K562 (cell line): ENCODE data around the gene MBNL2. TPM values are rescaled to one million over a fixed set of nuclear protein-coding genes. Genes with fewer than 3 reads are reported as not detected.

ENCODE experiments used
- ATAC-seq: fragments of 200-7000 bp; cut with Tn5 transposase; 3 replicates; pipeline ENCODE4 v1.9.1; 2020; ENCODE audit warnings: moderate library complexity
- BruUV-seq: library from RNA; stranded (reverse); fragments of 400-500 nt; replicated peaks from 2 replicates; lab custom pipeline; 2021; lab: Mats Ljungman, UMichigan
- CTCF ChIA-PET: fragments of 300-600 bp; formaldehyde crosslinking; extraction: SDS; loops from one replicate; lab custom pipeline; 2021; ENCODE audit warnings: low intra/inter-chr PET ratio; lab: Yijun Ruan, JAX
- POLR2A ChIA-PET: fragments of 300-600, 350-650 bp; sonication (Branson Sonifier 250); formaldehyde crosslinking; extraction: SDS; loops from one replicate; lab custom pipeline; 2021; ENCODE audit warnings: antibody characterized with exemption, inconsistent platforms; lab: Yijun Ruan, JAX
- DNase-seq, 4 experiments: peaks; one replicate each; pipeline versions ENCODE4 v3.0.0 to v3.0.0-alpha.2; 2011 to 2018; ENCODE audit warnings: low spot score in 3 of 4, mixed read lengths in 3 of 4; ENCODE audit errors: extremely low read depth in 1 of 4
- FAIRE-seq: peaks from 2 replicates; lab custom pipeline; 2011; peaks lifted over from hg19 to GRCh38; lab: Jason Lieb, UNC
- H2AFZ ChIP-seq: 2 replicates; pipeline ENCODE4 v1.6.0; 2011; ENCODE audit warnings: low read depth, low read length, control low read depth, inconsistent platforms
- H3K27ac ChIP-seq: fragments of 200-600 bp; 3 replicates; pipeline ENCODE4 v1.8.0; 2011; ENCODE audit warnings: low read depth, mild to moderate bottlenecking, control low read depth, inconsistent platforms, low read length, moderate library complexity, mixed read lengths; ENCODE audit errors: extremely low read depth
- H3K27me3 ChIP-seq, 2 experiments: fragments of 300-600 bp in 1 of 2; 2 replicates in 1 of 2; 3 replicates in 1 of 2; pipeline versions ENCODE4 v1.6.0 to v1.8.0; 2011; ENCODE audit warnings: inconsistent platforms in 2 of 2, low read length in 2 of 2, mild to moderate bottlenecking in 1 of 2, mixed read lengths in 1 of 2, moderate library complexity in 1 of 2; ENCODE audit not compliant: control insufficient read depth in 2 of 2, insufficient read depth in 2 of 2
- H3K36me3 ChIP-seq: fragments of 300-600 bp; 3 replicates; pipeline ENCODE4 v1.8.0; 2011; ENCODE audit warnings: mild to moderate bottlenecking, low read length, inconsistent platforms; ENCODE audit not compliant: control insufficient read depth, insufficient read depth
- H3K4me1 ChIP-seq, 2 experiments: fragments of 200-600 bp in 1 of 2; replicated peaks in 1 of 2; 2 replicates in 1 of 2; 3 replicates in 1 of 2; pipeline versions ENCODE4 v1.5.1 to v1.8.0; 2011; ENCODE audit warnings: inconsistent platforms in 2 of 2, low read length in 2 of 2, mild to moderate bottlenecking in 1 of 2, mixed read lengths in 1 of 2, moderate library complexity in 1 of 2; ENCODE audit not compliant: control insufficient read depth in 2 of 2, insufficient read depth in 2 of 2
- H3K4me2 ChIP-seq: 2 replicates; pipeline ENCODE4 v1.6.1; 2011; ENCODE audit warnings: low read length, control low read depth, inconsistent platforms, mixed read lengths; ENCODE audit not compliant: insufficient read depth
- H3K4me3 ChIP-seq: fragments of 200-600 bp; sonication (generic), shearing (Covaris generic); 2 replicates; pipeline ENCODE4 v1.5.1; 2016; ENCODE audit warnings: control low read depth, inconsistent platforms
- H3K79me2 ChIP-seq: fragments of 200-600 bp; 3 replicates; pipeline ENCODE4 v1.8.0; 2011; ENCODE audit warnings: low read length, inconsistent platforms; ENCODE audit not compliant: control insufficient read depth, insufficient read depth
- H3K9ac ChIP-seq, 2 experiments: 2 replicates each; pipeline versions ENCODE4 v1.6.0 to v1.6.1; 2011; ENCODE audit warnings: low read depth in 2 of 2, low read length in 2 of 2, control low read depth in 1 of 2, inconsistent platforms in 1 of 2, mild to moderate bottlenecking in 1 of 2, mixed read lengths in 1 of 2; ENCODE audit not compliant: insufficient read depth in 1 of 2
- H3K9me1 ChIP-seq: one replicate; pipeline ENCODE4 v1.6.0; 2011; ENCODE audit warnings: inconsistent platforms, mild to moderate bottlenecking, low read length, moderate library complexity; ENCODE audit not compliant: control insufficient read depth, insufficient read depth
- H3K9me3 ChIP-seq: replicated peaks from 2 replicates; pipeline ENCODE4 v1.5.1; 2011; ENCODE audit warnings: low read depth, low read length, inconsistent platforms; ENCODE audit not compliant: control insufficient read depth, insufficient read depth
- H4K20me1 ChIP-seq: replicated peaks from 2 replicates; pipeline ENCODE4 v1.6.1; 2011; ENCODE audit warnings: low read length, inconsistent platforms, mixed read lengths; ENCODE audit not compliant: control insufficient read depth, insufficient read depth
- CC2D1A ChIP-seq: fragments of 450-650 bp; IDR thresholded peaks from 2 replicates; pipeline ENCODE4 v1.6.1; 2017; ENCODE audit warnings: mild to moderate bottlenecking
- CXXC5 ChIP-seq: fragments of 250-450 bp; sonication (Bioruptor Pico); IDR thresholded peaks from 2 replicates; pipeline ENCODE4 v1.8.0; 2022; ENCODE audit warnings: inconsistent platforms, mild to moderate bottlenecking, moderate library complexity
- DACH1 ChIP-seq: fragments of 450-650 bp; IDR thresholded peaks from 2 replicates; pipeline ENCODE4 v1.6.1; 2018; ENCODE audit not compliant: partially characterized antibody
- KDM1A ChIP-seq, 2 experiments: fragments of 450-650 bp; IDR thresholded peaks; 2 replicates each; pipeline ENCODE4 v1.6.1; 2016; ENCODE audit warnings: mild to moderate bottlenecking in 2 of 2
- MEIS2 ChIP-seq: fragments of 450-650 bp; IDR thresholded peaks from 2 replicates; pipeline ENCODE4 v1.6.1; 2014; ENCODE audit warnings: mild to moderate bottlenecking; ENCODE audit not compliant: partially characterized antibody
- NR2C1 ChIP-seq, 2 experiments: fragments of 450-650 bp; IDR thresholded peaks; 2 replicates each; pipeline ENCODE4 v1.6.1; 2017; ENCODE audit warnings: mild to moderate bottlenecking in 2 of 2, antibody characterized with exemption in 1 of 2, inconsistent platforms in 1 of 2, missing compliant biosample characterization in 1 of 2, missing genetic modification characterization in 1 of 2
- NR2C2 ChIP-seq, 2 experiments: fragments of 200-800 bp in 1 of 2; sonication (Bioruptor generic) in 1 of 2; sonication (generic) in 1 of 2; formaldehyde crosslinking in 1 of 2; IDR thresholded peaks; 2 replicates each; pipeline versions ENCODE4 v1.6.1 to v1.8.0; 2016 to 2022; ENCODE audit warnings: mild to moderate bottlenecking in 1 of 2, missing compliant biosample characterization in 1 of 2, missing genetic modification characterization in 1 of 2, missing genetic modification reagents in 1 of 2
- SREBF1 ChIP-seq: fragments of 150-350 bp; IDR thresholded peaks from 2 replicates; pipeline ENCODE4 v1.6.1; 2014; ENCODE audit warnings: antibody characterized with exemption, low read depth, low read length, borderline replicate concordance
- ZFP30 ChIP-seq: fragments of 250-450 bp; sonication (Bioruptor Pico); IDR thresholded peaks from 2 replicates; pipeline ENCODE4 v1.8.0; 2022; ENCODE audit warnings: moderate library complexity, mild to moderate bottlenecking, inconsistent platforms, borderline replicate concordance
- ZNF239 ChIP-seq: fragments of 250-450 bp; sonication (Bioruptor Pico); IDR thresholded peaks from 2 replicates; pipeline ENCODE4 v1.4.0; 2020; ENCODE audit warnings: mild to moderate bottlenecking
- ZNF277 ChIP-seq: fragments of 250-450 bp; sonication (Bioruptor Pico); IDR thresholded peaks from 2 replicates; pipeline ENCODE4 v1.8.0; 2022; ENCODE audit warnings: inconsistent platforms, mild to moderate bottlenecking, moderate library complexity, borderline replicate concordance
- ZNF280A ChIP-seq: fragments of 450-650 bp; IDR thresholded peaks from 2 replicates; pipeline ENCODE4 v1.6.1; 2018; ENCODE audit warnings: mild to moderate bottlenecking, low read depth; ENCODE audit not compliant: partially characterized antibody
- ZNF592 ChIP-seq: fragments of 450-650 bp; IDR thresholded peaks from 2 replicates; pipeline ENCODE4 v1.6.1; 2017; ENCODE audit warnings: antibody characterized with exemption, mild to moderate bottlenecking
- WGBS: fragments of 100-300 bp; shearing (Covaris generic); methylation state at CpG from one replicate; pipeline ENCODE4 v1.1.6; 2016; ENCODE audit warnings: low coverage, mixed read lengths; ENCODE audit not compliant: insufficient coverage; ENCODE audit errors: missing lambda C conversion rate; 5-methylcytosine and 5-hydroxymethylcytosine counted together
- in situ Hi-C: fragments of 300-500 bp; cut with MboI; formaldehyde crosslinking; loops from 4 replicates; pipeline ENCODE4 v1.15.0; 2018; ENCODE audit warnings: inconsistent platforms, mixed read lengths
- intact Hi-C: fragments of 100-400 bp; cut with micrococcal nuclease; formaldehyde crosslinking; loops from 2 replicates; pipeline ENCODE4 v1.14.2; 2022
- polyA plus RNA-seq, 8 experiments: library from polyadenylated mRNA; depleted of rRNA in 4 of 8; stranded (reverse) in 5 of 8; unstranded in 3 of 8; fragments of >200 nt; fragmentation: Nextera tagmentation in 2 of 8; fragmentation: Illumina TruSeq in 1 of 8; extraction: Ambion mirVana in 2 of 8; extraction: Trizol in 1 of 8; gene quantifications; 2 replicates each; pipeline versions ENCODE4 v1.2.1 to v1.2.3, GENCODE V29; 2011 to 2014; ENCODE audit warnings: inconsistent platforms in 1 of 8, missing spikeins in 1 of 8
- total RNA-seq, 7 experiments: library from RNA; depleted of rRNA in 6 of 7; stranded (reverse); fragments of >200 nt in 6 of 7; fragmentation: Illumina TruSeq in 2 of 7; extraction: Trizol in 2 of 7; gene quantifications; 2 replicates each; pipeline versions ENCODE4 v1.2.1 to v1.2.3, GENCODE V29; 2011 to 2021; ENCODE audit warnings: low replicate concordance in 1 of 7

Gene MBNL2
- total and polyA plus RNA-seq, 9 of the 15 experiments (the other 6 are each of a cell fraction or from before 2014, with no cell fraction given): 7.0 to 24.8 (median 13.8) TPM

- H3K27ac ChIP-seq: peak overlapping the region; percentile 75
Observed at GRCh38 chr13:97249093-97249795, 27.1 kb downstream of the MBNL2 start.

More at GRCh38 chr13:97249093-97249795, 27.1 kb downstream of the MBNL2 start:
- Histone ChIP-seq H3K4me1 (peaks cover 0 to 10% of the 10 kb centered on the region in 2 experiments; a peak in 4 of 5 replicates), H3K9me1 (no peaks in the 10 kb centered on the region), H2AFZ (peak overlapping the region; percentile 14; the same call in 1 of the 2 replicates), H3K9ac (peak overlapping the region in 1 of 2 experiments; percentile 52; a peak in 2 of 4 replicates), H4K20me1 (no peaks in the 10 kb centered on the region; the same call in 1 of the 2 replicates), H3K4me2 (peak overlapping the region; percentile 34), H3K27me3 (no peaks in the 10 kb centered on the region), H3K79me2 (peaks cover 92% of the 10 kb centered on the region), H3K4me3 (no peak overlapping the region), H3K36me3 (no peaks in the 10 kb centered on the region; the same call in 2 of the 3 replicates), H3K9me3 (no peaks in the 10 kb centered on the region)
- intact Hi-C loops (no loop called here), in situ Hi-C loops (no loop called here)
- no peak for FAIRE-seq
- WGBS: 31% methylated on average over 5 of the region's 5 CpGs
- CTCF ChIA-PET: no interaction called here
- peak; percentile 21 for ATAC-seq
- no TSS peak for BruUV-seq
- POLR2A ChIA-PET: interaction anchor here (1.0 to 3.0 kb wide), 4 partner anchors 11 to 23 kb away, joined by 5 to 15 read pairs (median 10); no protein-coding TSS in a partner anchor
- TF ChIP-seq ZNF280A (no peak), KDM1A (IDR thresholded peaks at IDR 0.05) (no peak), NR2C2 (CRISPR knock-in tag; IDR thresholded peaks at IDR 0.05) (no peak), NR2C2 (tag; IDR thresholded peaks at IDR 0.05) (peak; percentile 59), CC2D1A (no peak), ZNF277 (CRISPR knock-in tag) (no peak), NR2C1 (IDR thresholded peaks at IDR 0.05) (peak; percentile 59), NR2C1 (tag; IDR thresholded peaks at IDR 0.05) (peak; percentile 57; the same call in 1 of the 2 replicates), CXXC5 (CRISPR knock-in tag) (0 out of 2 replicates have a peak, but pooled peaks have one; percentile 13), SREBF1 (no peak), ZNF239 (no peak), MEIS2 (peak; percentile 24), ZFP30 (CRISPR knock-in tag) (no peak), DACH1 (no peak), ZNF592 (0 out of 2 replicates have a peak, but pooled peaks have one; percentile 22)
- TF ChIP-seq, all 486 proteins: peak for 5
- no peak for DNase-seq
